Effector memory CD4-positive, alpha-beta T cell (primary cell): ENCODE data around the gene CD82.

Source experiments
- DNase-seq, 3 donors: peaks; one replicate each; pipeline ENCODE4 v3.0.0-alpha.2; 2020
- H3K27ac ChIP-seq: 2 replicates; pipeline ENCODE4 v1.7.0; 2013; ENCODE audit warnings: mild to moderate bottlenecking, low read length, moderate library complexity; ENCODE audit not compliant: insufficient read depth, poor library complexity, severe bottlenecking
- H3K27me3 ChIP-seq: replicated peaks from 2 replicates; pipeline ENCODE4 v1.7.0; 2013; ENCODE audit warnings: mild to moderate bottlenecking, low read length; ENCODE audit not compliant: insufficient read depth, control insufficient read depth, poor library complexity, severe bottlenecking
- H3K36me3 ChIP-seq: 2 replicates; pipeline ENCODE4 v1.7.0; 2013; ENCODE audit warnings: mild to moderate bottlenecking, low read length, moderate library complexity; ENCODE audit not compliant: control insufficient read depth, insufficient read depth
- H3K4me1 ChIP-seq: 2 replicates; pipeline ENCODE4 v1.7.0; 2013; ENCODE audit warnings: low read length, mild to moderate bottlenecking; ENCODE audit not compliant: control insufficient read depth, insufficient read depth, poor library complexity, severe bottlenecking
- H3K4me3 ChIP-seq: 2 replicates; pipeline ENCODE4 v1.7.0; 2013; ENCODE audit warnings: low read length, low read depth, mild to moderate bottlenecking; ENCODE audit not compliant: insufficient read depth, poor library complexity, severe bottlenecking
- H3K9me3 ChIP-seq: 2 replicates; pipeline ENCODE4 v1.7.0; 2013; ENCODE audit warnings: mild to moderate bottlenecking, low read length, moderate library complexity; ENCODE audit not compliant: control insufficient read depth

Gene CD82

GRCh38 chr11:44629732-44630345 is 64.4 kb downstream of the CD82 start:
- no peaks in the 10 kb centered on the region for H3K36me3 ChIP-seq
- DNase-seq, result no peak
- no peaks in the 10 kb centered on the region for H3K27me3 ChIP-seq
- H3K27ac ChIP-seq, result no peak overlapping the region
- peaks cover 3% of the 10 kb centered on the region for H3K4me1 ChIP-seq
- H3K4me3 ChIP-seq, result no peak overlapping the region
- no peaks in the 10 kb centered on the region for H3K9me3 ChIP-seq

GRCh38 chr11:44630511-44631210 is 65.2 kb downstream of the CD82 start:
- no peaks in the 10 kb centered on the region for H3K27me3 ChIP-seq
- peaks cover 3% of the 10 kb centered on the region for H3K4me1 ChIP-seq
- no peak overlapping the region for H3K27ac ChIP-seq
- no peaks in the 10 kb centered on the region for H3K36me3 ChIP-seq
- H3K4me3 ChIP-seq, result no peak overlapping the region
- no peaks in the 10 kb centered on the region for H3K9me3 ChIP-seq
- DNase-seq, result no peak

GRCh38 chr11:44631831-44632230 is 66.4 kb downstream of the CD82 start:
- Histone ChIP-seq H3K36me3 (no peaks in the 10 kb centered on the region), H3K4me1 (peaks cover 3% of the 10 kb centered on the region), H3K27ac (no peak overlapping the region), H3K27me3 (no peaks in the 10 kb centered on the region), H3K9me3 (no peaks in the 10 kb centered on the region), H3K4me3 (no peak overlapping the region)
- no peak for DNase-seq

- no peak for DNase-seq
Measured at GRCh38 chr11:44632466-44633123, 67.1 kb downstream of the CD82 start.

GRCh38 chr11:44633641-44634040 is 68.2 kb downstream of the CD82 start:
- Histone ChIP-seq H3K4me3 (no peak overlapping the region), H3K27ac (no peak overlapping the region), H3K27me3 (no peaks in the 10 kb centered on the region), H3K9me3 (no peaks in the 10 kb centered on the region), H3K4me1 (peaks cover 3% of the 10 kb centered on the region), H3K36me3 (no peaks in the 10 kb centered on the region)
- no peak for DNase-seq

More at GRCh38 chr11:44632466-44633123, 67.1 kb downstream of the CD82 start:
- Histone ChIP-seq H3K4me1 (peaks cover 3% of the 10 kb centered on the region), H3K4me3 (no peak overlapping the region), H3K27me3 (no peaks in the 10 kb centered on the region), H3K27ac (no peak overlapping the region), H3K36me3 (no peaks in the 10 kb centered on the region), H3K9me3 (no peaks in the 10 kb centered on the region)

GRCh38 chr11:44634401-44635281 is 69.2 kb downstream of the CD82 start:
- Histone ChIP-seq H3K4me3 (no peak overlapping the region), H3K9me3 (no peaks in the 10 kb centered on the region), H3K27ac (no peak overlapping the region), H3K36me3 (no peaks in the 10 kb centered on the region), H3K27me3 (no peaks in the 10 kb centered on the region), H3K4me1 (peaks cover 3% of the 10 kb centered on the region)
- DNase-seq, result no peak

GRCh38 chr11:44637487-44637886 is 72.0 kb downstream of the CD82 start:
- no peak overlapping the region for H3K27ac ChIP-seq
- no peaks in the 10 kb centered on the region for H3K36me3 ChIP-seq
- DNase-seq, result no peak
- peaks cover 3% of the 10 kb centered on the region for H3K4me1 ChIP-seq
- no peak overlapping the region for H3K4me3 ChIP-seq
- H3K27me3 ChIP-seq, result no peaks in the 10 kb centered on the region
- H3K9me3 ChIP-seq, result no peaks in the 10 kb centered on the region

GRCh38 chr11:44638032-44638431 is 72.6 kb downstream of the CD82 start:
- no peaks in the 10 kb centered on the region for H3K36me3 ChIP-seq
- H3K9me3 ChIP-seq, result no peaks in the 10 kb centered on the region
- no peaks in the 10 kb centered on the region for H3K4me1 ChIP-seq
- H3K27me3 ChIP-seq, result no peaks in the 10 kb centered on the region
- H3K27ac ChIP-seq, result no peak overlapping the region
- no peak overlapping the region for H3K4me3 ChIP-seq
- no peak for DNase-seq

- DNase-seq, result no peak
- H3K4me3 ChIP-seq, result no peak overlapping the region
- H3K4me1 ChIP-seq, result peaks cover 5% of the 10 kb centered on the region
- no peaks in the 10 kb centered on the region for H3K27me3 ChIP-seq
- no peaks in the 10 kb centered on the region for H3K9me3 ChIP-seq
- no peaks in the 10 kb centered on the region for H3K36me3 ChIP-seq
- H3K27ac ChIP-seq, result no peak overlapping the region
Measured at GRCh38 chr11:44643217-44643616, 77.8 kb downstream of the CD82 start.
